DOHH2 (cell line): ENCODE data around the gene COX4I1.
"Not testable (repeated sequence)": the region's sequence is repeated elsewhere in the genome, so short reads cannot be mapped to it uniquely, and the experiment has no call there.

Experiments
- EZH2phosphoT487 ChIP-seq: fragments of 200-600 bp; sonication (generic); IDR thresholded peaks from 2 replicates; pipeline ENCODE4 v1.6.1; 2017; ENCODE audit warnings: borderline replicate concordance, mild to moderate bottlenecking, antibody characterized with exemption, low read length, moderate library complexity, mixed read lengths
- TF ChIP-seq, protein P1 (sequence below): fragments of 200-600 bp; sonication (generic); IDR thresholded peaks from one replicate; pipeline ENCODE4 v1.5.1; 2014; ENCODE audit warnings: antibody characterized with exemption, mild to moderate bottlenecking, low read depth, low read length; ENCODE audit not compliant: poor library complexity, severe bottlenecking

- TF ChIP-seq, protein P1, sequence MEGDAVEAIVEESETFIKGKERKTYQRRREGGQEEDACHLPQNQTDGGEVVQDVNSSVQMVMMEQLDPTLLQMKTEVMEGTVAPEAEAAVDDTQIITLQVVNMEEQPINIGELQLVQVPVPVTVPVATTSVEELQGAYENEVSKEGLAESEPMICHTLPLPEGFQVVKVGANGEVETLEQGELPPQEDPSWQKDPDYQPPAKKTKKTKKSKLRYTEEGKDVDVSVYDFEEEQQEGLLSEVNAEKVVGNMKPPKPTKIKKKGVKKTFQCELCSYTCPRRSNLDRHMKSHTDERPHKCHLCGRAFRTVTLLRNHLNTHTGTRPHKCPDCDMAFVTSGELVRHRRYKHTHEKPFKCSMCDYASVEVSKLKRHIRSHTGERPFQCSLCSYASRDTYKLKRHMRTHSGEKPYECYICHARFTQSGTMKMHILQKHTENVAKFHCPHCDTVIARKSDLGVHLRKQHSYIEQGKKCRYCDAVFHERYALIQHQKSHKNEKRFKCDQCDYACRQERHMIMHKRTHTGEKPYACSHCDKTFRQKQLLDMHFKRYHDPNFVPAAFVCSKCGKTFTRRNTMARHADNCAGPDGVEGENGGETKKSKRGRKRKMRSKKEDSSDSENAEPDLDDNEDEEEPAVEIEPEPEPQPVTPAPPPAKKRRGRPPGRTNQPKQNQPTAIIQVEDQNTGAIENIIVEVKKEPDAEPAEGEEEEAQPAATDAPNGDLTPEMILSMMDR: not testable (repeated sequence)
- TF ChIP-seq EZH2phosphoT487: not testable (repeated sequence)
These were observed 8.6 kb downstream of the COX4I1 start for GRCh38 chr16:85808104-85808503.
